ENCODE data around the gene MORC1.
"Not testable (repeated sequence)": the region's sequence is repeated elsewhere in the genome, so short reads cannot be mapped to it uniquely, and the experiment has no call there.

Gene MORC1

GRCh38 chr3:109117939-109118338 lies at the start of gene MORC1:
MORC1 (minus strand) TSS chr3:109118134; CDS start chr3:109118059, 75 bp downstream.
- no peak for DNase-seq

GRCh38 chr3:109165905-109166304 lies 48.0 kb upstream of the MORC1 start:
- no peak for DNase-seq

GRCh38 chr3:109161487-109162123 lies 43.7 kb upstream of the MORC1 start:
- DNase-seq, result no peak

- no peak for DNase-seq
Observed at GRCh38 chr3:109155828-109156227, 37.9 kb upstream of the MORC1 start.

GRCh38 chr3:109154979-109155378 lies 37.0 kb upstream of the MORC1 start:
- no peak for DNase-seq

- no peak for DNase-seq
Observed at GRCh38 chr3:109152320-109152719, 34.4 kb upstream of the MORC1 start.

GRCh38 chr3:109149078-109149477 lies 31.1 kb upstream of the MORC1 start:
- DNase-seq, result no peak

- DNase-seq, result no peak
Observed at GRCh38 chr3:109143646-109144045, 25.7 kb upstream of the MORC1 start.

- DNase-seq, result no peak
Observed at GRCh38 chr3:109140318-109140717, 22.4 kb upstream of the MORC1 start.

- no peak for DNase-seq
Observed at GRCh38 chr3:109137761-109138160, 19.8 kb upstream of the MORC1 start.

- DNase-seq, result no peak
Observed at GRCh38 chr3:109136523-109136922, 18.6 kb upstream of the MORC1 start, which contains the start of gene C3orf85. C3orf85 (plus strand) TSS chr3:109136719; CDS start chr3:109136848, 129 bp downstream.

GRCh38 chr3:109133474-109133816 lies 15.5 kb upstream of the MORC1 start:
- not testable (repeated sequence) for DNase-seq

GRCh38 chr3:109132801-109133473 lies 15.0 kb upstream of the MORC1 start:
- DNase-seq, result no peak

GRCh38 chr3:109131276-109131675 lies 13.3 kb upstream of the MORC1 start:
- no peak for DNase-seq

- no peak for DNase-seq
Observed at GRCh38 chr3:109127553-109127952, 9.6 kb upstream of the MORC1 start.

- no peak for DNase-seq
Observed at GRCh38 chr3:109125902-109126301, 8.0 kb upstream of the MORC1 start.

- DNase-seq, result no peak
Observed at GRCh38 chr3:109122690-109123089, 4.8 kb upstream of the MORC1 start.

- DNase-seq, result no peak
Observed at GRCh38 chr3:109118584-109118983, 650 bp upstream of the MORC1 start.

- DNase-seq, result no peak
Observed at GRCh38 chr3:109116031-109116430, 1.9 kb downstream of the MORC1 start.

GRCh38 chr3:109115451-109115850 lies 2.5 kb downstream of the MORC1 start:
- DNase-seq, result no peak

GRCh38 chr3:109114746-109115145 lies 3.2 kb downstream of the MORC1 start:
- no peak for DNase-seq

GRCh38 chr3:109112946-109113760 lies 4.8 kb downstream of the MORC1 start:
- DNase-seq, result no peak

GRCh38 chr3:109109574-109109973 lies 8.4 kb downstream of the MORC1 start:
- DNase-seq, result no peak
